ENCODE measurements around the gene DENND1A.

Gene DENND1A

DNA sequence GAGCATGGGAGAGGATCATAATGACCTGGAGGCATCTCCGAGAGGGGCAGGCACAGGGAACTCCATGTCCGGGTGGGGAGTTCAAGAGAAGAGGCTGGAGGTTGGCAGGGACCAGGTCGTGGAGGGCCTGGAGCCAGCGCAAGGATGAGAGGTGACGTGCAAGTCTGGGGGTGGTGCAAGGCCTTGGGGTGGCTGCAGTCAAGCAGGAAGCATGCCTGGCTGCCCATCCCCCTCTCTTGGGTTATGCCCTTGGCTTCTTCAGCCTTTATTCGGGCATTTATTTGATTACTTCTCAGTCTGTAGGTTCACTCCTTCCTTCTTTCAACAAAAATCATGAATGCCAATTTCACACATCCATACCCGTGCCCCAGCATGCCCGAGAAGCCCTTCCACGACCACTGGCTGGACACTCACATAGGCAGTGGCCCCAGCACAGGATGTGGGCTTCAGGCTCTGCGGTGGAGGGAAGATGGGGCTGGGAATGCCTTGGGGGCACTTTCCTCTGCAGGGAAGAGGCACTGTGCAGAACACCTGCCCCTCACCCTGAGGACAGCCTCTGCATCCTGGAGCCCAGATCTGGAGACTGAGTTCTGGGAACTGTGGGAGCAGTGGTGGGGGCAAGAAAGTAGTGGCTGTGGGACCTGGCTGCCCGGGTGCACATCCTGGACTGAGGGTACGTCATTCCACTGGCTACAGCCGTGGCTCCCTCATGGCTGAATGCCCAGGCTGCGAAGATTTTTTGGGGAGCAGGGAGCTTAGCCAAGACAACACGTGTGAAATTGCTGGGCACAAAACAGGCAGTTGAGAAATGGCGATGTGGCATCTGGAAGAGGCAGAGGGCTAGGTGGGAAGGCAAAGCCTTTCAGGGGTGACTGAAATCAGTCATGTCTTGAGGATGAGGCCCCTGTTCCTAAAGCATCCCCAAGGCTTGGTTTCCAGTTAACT lies 535.4 kb downstream of the DENND1A start:
- TF ChIP-seq CTCF (conservative IDR thresholded peaks at IDR 0.05; ENCODE audit: control insufficient read depth, insufficient read depth, low read depth, low read length) = no peak
- no peak overlapping the region for H3K4me3 ChIP-seq (ENCODE audit: control insufficient read depth, low read depth, low read length)
- DNase-seq (ENCODE audit: low read depth) = no peak

GRCh38 chr9:123392802-123393201 lies 537.1 kb downstream of the DENND1A start:
- TF ChIP-seq CTCF (conservative IDR thresholded peaks at IDR 0.05; ENCODE audit: control insufficient read depth, insufficient read depth, low read depth, low read length) = no peak
- DNase-seq (ENCODE audit: low read depth) = no peak
- H3K4me3 ChIP-seq (ENCODE audit: control insufficient read depth, low read depth, low read length) = no peak overlapping the region

- no peak for TF ChIP-seq CTCF (conservative IDR thresholded peaks at IDR 0.05; ENCODE audit: control insufficient read depth, insufficient read depth, low read depth, low read length)
- no peak overlapping the region for H3K4me3 ChIP-seq (ENCODE audit: control insufficient read depth, low read depth, low read length)
- no peak for DNase-seq (ENCODE audit: low read depth)
These were observed 538.0 kb downstream of the DENND1A start for GRCh38 chr9:123391946-123392345.

GRCh38 chr9:123391233-123391632 lies 538.7 kb downstream of the DENND1A start:
- no peak for TF ChIP-seq CTCF (conservative IDR thresholded peaks at IDR 0.05; ENCODE audit: control insufficient read depth, insufficient read depth, low read depth, low read length)
- no peak overlapping the region for H3K4me3 ChIP-seq (ENCODE audit: control insufficient read depth, low read depth, low read length)
- DNase-seq (ENCODE audit: low read depth) = no peak

DNA sequence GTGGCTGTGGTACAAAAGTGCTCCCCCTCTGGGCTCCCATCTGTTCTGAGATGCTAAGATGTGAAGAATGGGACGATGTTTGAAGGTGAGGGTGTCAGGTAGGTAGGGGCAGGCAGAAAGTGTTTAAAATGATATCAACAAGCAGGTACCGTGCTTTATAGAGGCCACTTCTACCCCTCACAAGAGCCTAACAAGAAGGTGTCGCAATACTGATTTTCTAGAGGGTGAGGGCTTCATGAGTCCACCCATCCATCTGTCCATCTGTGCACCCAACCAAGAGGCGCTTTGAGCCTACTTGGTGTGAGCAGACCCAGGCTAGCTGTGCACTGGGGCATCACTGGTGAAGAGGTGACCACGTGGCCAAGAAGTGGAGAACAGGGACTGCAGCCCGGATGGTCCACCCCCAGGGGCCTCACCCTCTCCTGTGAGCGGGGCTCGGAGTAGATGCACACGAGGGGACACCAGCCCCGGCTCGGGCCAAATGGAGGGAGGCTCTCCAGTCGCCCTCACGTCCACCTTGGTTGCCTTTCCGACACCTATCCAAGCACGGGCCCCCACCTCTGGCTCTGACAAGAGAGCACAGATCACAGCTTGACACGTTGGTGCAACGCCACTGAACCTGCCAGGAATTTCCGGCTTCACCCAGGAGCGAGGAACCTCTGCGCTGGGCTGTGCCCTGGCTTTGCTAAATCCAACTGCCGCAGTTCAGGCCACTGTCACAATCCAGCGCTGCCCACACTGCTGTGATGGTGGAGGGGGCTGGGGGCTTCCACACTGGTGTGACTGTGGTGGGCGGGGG lies 539.4 kb downstream of the DENND1A start:
- DNase-seq (ENCODE audit: low read depth) = no peak
- no peak overlapping the region for H3K4me3 ChIP-seq (ENCODE audit: control insufficient read depth, low read depth, low read length)
- no peak for TF ChIP-seq CTCF (conservative IDR thresholded peaks at IDR 0.05; ENCODE audit: control insufficient read depth, insufficient read depth, low read depth, low read length)

- no peak for DNase-seq (ENCODE audit: low read depth)
- TF ChIP-seq CTCF (conservative IDR thresholded peaks at IDR 0.05; ENCODE audit: control insufficient read depth, insufficient read depth, low read depth, low read length) = no peak
- no peak overlapping the region for H3K4me3 ChIP-seq (ENCODE audit: control insufficient read depth, low read depth, low read length)
These were observed 540.2 kb downstream of the DENND1A start for GRCh38 chr9:123389698-123390097.
